HepG2 (cell line): ENCODE data around the gene GIPC1. TPM values are rescaled to one million over a fixed set of nuclear protein-coding genes. Genes with fewer than 3 reads are reported as not detected.

Source experiments
- CC2D1A ChIP-seq: sonication (generic); formaldehyde crosslinking; IDR thresholded peaks from 2 replicates; pipeline ENCODE4 v1.8.1; 2023; ENCODE audit warnings: mild to moderate bottlenecking, missing genetic modification reagents
- GABPB1 ChIP-seq: IDR thresholded peaks from 2 replicates; pipeline ENCODE4 v1.6.1; 2016; ENCODE audit warnings: mild to moderate bottlenecking, missing genetic modification reagents, moderate library complexity, missing compliant biosample characterization
- GPBP1L1 ChIP-seq: sonication (generic); formaldehyde crosslinking; IDR thresholded peaks from 2 replicates; pipeline ENCODE4 v1.5.0; 2020; ENCODE audit warnings: mild to moderate bottlenecking, missing genetic modification reagents
- GRHL1 ChIP-seq: sonication (generic); formaldehyde crosslinking; conservative IDR thresholded peaks from 2 replicates; pipeline ENCODE4 v1.8.0; 2022; ENCODE audit warnings: missing genetic modification reagents
- KDM2A ChIP-seq: sonication (generic); formaldehyde crosslinking; IDR thresholded peaks from 2 replicates; pipeline ENCODE4 v1.4.0; 2020; ENCODE audit warnings: low read depth, missing genetic modification reagents, borderline replicate concordance
- LCORL ChIP-seq, 2 experiments: fragments of 450-650 bp in 1 of 2; sonication (generic) in 1 of 2; formaldehyde crosslinking in 1 of 2; IDR thresholded peaks; 2 replicates each; pipeline versions ENCODE4 v1.5.0 to v1.6.1; 2017 to 2020; ENCODE audit warnings: antibody characterized with exemption in 1 of 2, missing genetic modification reagents in 1 of 2
- NONO ChIP-seq, 2 experiments: fragments of 450-650 bp in 1 of 2; sonication (generic) in 1 of 2; formaldehyde crosslinking in 1 of 2; IDR thresholded peaks in 1 of 2; conservative IDR thresholded peaks in 1 of 2; 2 replicates each; pipeline versions ENCODE4 v1.6.1 to v1.8.0; 2017 to 2022; ENCODE audit warnings: mild to moderate bottlenecking in 1 of 2, missing genetic modification reagents in 1 of 2, moderate library complexity in 1 of 2
- POLR2G ChIP-seq: fragments of 200-400 bp; formaldehyde crosslinking; IDR thresholded peaks from 2 replicates; pipeline ENCODE4 v1.6.1; 2018; ENCODE audit warnings: mild to moderate bottlenecking, low read depth, low read length, moderate library complexity
- PRPF4 ChIP-seq: fragments of 200-400 bp; formaldehyde crosslinking; IDR thresholded peaks from 2 replicates; pipeline ENCODE4 v1.6.1; 2016; ENCODE audit warnings: low read length, low read depth; ENCODE audit not compliant: poor library complexity, severe bottlenecking
- RFX3 ChIP-seq: IDR thresholded peaks from 2 replicates; pipeline ENCODE4 v1.6.1; 2016; ENCODE audit warnings: missing biosample characterization, missing genetic modification reagents
- RXRA ChIP-seq: sonication (generic); formaldehyde crosslinking; IDR thresholded peaks from 2 replicates; pipeline ENCODE4 v1.5.1; 2020; ENCODE audit warnings: missing genetic modification reagents
- YEATS4 ChIP-seq: sonication (generic); formaldehyde crosslinking; IDR thresholded peaks from 2 replicates; pipeline ENCODE4 v1.4.0; 2020; ENCODE audit warnings: missing genetic modification reagents, borderline replicate concordance
- ZBED4 ChIP-seq: sonication (generic); formaldehyde crosslinking; IDR thresholded peaks from 2 replicates; pipeline ENCODE4 v1.4.0; 2020; ENCODE audit warnings: missing genetic modification reagents, borderline replicate concordance
- ZFP36L2 ChIP-seq: sonication (generic); formaldehyde crosslinking; IDR thresholded peaks from 2 replicates; pipeline ENCODE4 v1.4.0; 2020; ENCODE audit warnings: missing genetic modification reagents
- ZNF225 ChIP-seq: sonication (generic); formaldehyde crosslinking; IDR thresholded peaks from 2 replicates; pipeline ENCODE4 v1.4.0; 2020; ENCODE audit warnings: mild to moderate bottlenecking, missing genetic modification reagents
- ZNF800 ChIP-seq: sonication (generic); formaldehyde crosslinking; IDR thresholded peaks from 2 replicates; pipeline ENCODE4 v1.4.0; 2020; ENCODE audit warnings: missing genetic modification reagents
- ZNF841 ChIP-seq: sonication (generic); formaldehyde crosslinking; IDR thresholded peaks from 2 replicates; pipeline ENCODE4 v1.8.1; 2023; ENCODE audit warnings: missing genetic modification reagents, borderline replicate concordance
- ZNF883 ChIP-seq: sonication (generic); formaldehyde crosslinking; IDR thresholded peaks from 2 replicates; pipeline ENCODE4 v1.5.1; 2020; ENCODE audit warnings: mild to moderate bottlenecking, missing genetic modification reagents; ENCODE audit errors: not compliant biosample characterization
- polyA plus RNA-seq, 8 experiments: library from polyadenylated mRNA; depleted of rRNA in 3 of 8; stranded (reverse) in 7 of 8; unstranded in 1 of 8; fragments of >200 nt; fragmentation: Illumina TruSeq in 4 of 8; extraction: Trizol in 4 of 8; gene quantifications; 2 replicates each; pipeline versions ENCODE4 v1.2.1 to v1.2.3, GENCODE V29; 2011 to 2016; ENCODE audit warnings: low read depth in 4 of 8, missing spikeins in 1 of 8, mixed read lengths in 1 of 8; ENCODE audit not compliant: insufficient read depth in 1 of 8
- total RNA-seq, 5 experiments: library from RNA; depleted of rRNA; stranded (reverse); fragments of >200 nt; fragmentation: Illumina TruSeq; extraction: Trizol; gene quantifications; 2 replicates each; pipeline ENCODE4 v1.2.3, GENCODE V29; 2016; ENCODE audit warnings: low read depth in 1 of 5

Gene GIPC1
- total and polyA plus RNA-seq, 2 of the 13 experiments (the other 11 are each of a cell fraction or from before 2014, with no cell fraction given), result 27.1 to 48.1 TPM

- TF ChIP-seq ZBED4 (CRISPR knock-in tag), result peak; percentile 63
- TF ChIP-seq POLR2G, result peak; percentile 80
- TF ChIP-seq PRPF4, result no peak
- no peak for TF ChIP-seq LCORL (IDR thresholded peaks at IDR 0.05)
- TF ChIP-seq LCORL (CRISPR knock-in tag; IDR thresholded peaks at IDR 0.05), result peak; percentile 68; the same call in 1 of the 2 replicates
- no peak for TF ChIP-seq CC2D1A (CRISPR knock-in tag)
- TF ChIP-seq ZNF883, result no peak
- TF ChIP-seq YEATS4 (CRISPR knock-in tag), result no peak
- no peak for TF ChIP-seq GRHL1 (CRISPR knock-in tag)
- 0 out of 2 replicates have a peak, but pooled peaks have one; percentile 36 for TF ChIP-seq GABPB1 (CRISPR knock-in tag)
- no peak for TF ChIP-seq NONO (IDR thresholded peaks at IDR 0.05)
- TF ChIP-seq NONO (CRISPR knock-in tag; conservative IDR thresholded peaks at IDR 0.05), result no peak
- TF ChIP-seq ZNF800 (CRISPR knock-in tag), result no peak
- TF ChIP-seq RFX3 (CRISPR knock-in tag), result no peak
- TF ChIP-seq GPBP1L1, result no peak
- TF ChIP-seq ZNF225, result no peak
- TF ChIP-seq ZNF841, result no peak
- peak; percentile 45; the same call in 1 of the 2 replicates for TF ChIP-seq KDM2A (CRISPR knock-in tag)
- TF ChIP-seq ZFP36L2 (CRISPR knock-in tag), result no peak
- peak; percentile 88 for TF ChIP-seq RXRA (CRISPR knock-in tag)
Measured at GRCh38 chr19:14519860-14520407, 24.0 kb upstream of the GIPC1 start (continued).
